Breast epithelium (tissue), 4 donors: ENCODE measurements around the gene CCL28. TPM values are rescaled to one million over a fixed set of nuclear protein-coding genes. Genes with fewer than 3 reads are reported as not detected.

ENCODE experiments used
- DNase-seq, 2 donors: peaks; one replicate each; pipeline ENCODE4 v3.0.0-alpha.2; 2019; ENCODE audit warnings: low spot score in 2 of 2
- H3K27ac ChIP-seq, 2 donors: fragments of 200-600 bp; sonication (generic) in 1 of 2; one replicate each; pipeline ENCODE4 v1.5.1; 2016 to 2019; ENCODE audit warnings: mild to moderate bottlenecking in 1 of 2
- H3K27me3 ChIP-seq, 2 donors: fragments of 200-600 bp; sonication (generic) in 1 of 2; one replicate each; pipeline versions ENCODE4 v1.5.1 to v1.6.0; 2017 to 2019; ENCODE audit warnings: control low read depth in 1 of 2, mild to moderate bottlenecking in 1 of 2
- H3K36me3 ChIP-seq: fragments of 200-600 bp; one replicate; pipeline ENCODE4 v1.5.1; 2019
- H3K4me1 ChIP-seq, 2 donors: fragments of 200-600 bp; sonication (generic); one replicate each; pipeline ENCODE4 v1.5.1; 2016 to 2019; ENCODE audit warnings: control low read depth in 1 of 2
- H3K4me3 ChIP-seq, 3 donors: fragments of 200-600 bp; sonication (generic); 1 replicate in 2 of 3; 2 replicates in 1 of 3; pipeline ENCODE4 v1.5.1; 2016 to 2019; ENCODE audit warnings: mild to moderate bottlenecking in 3 of 3, moderate library complexity in 2 of 3
- H3K9me3 ChIP-seq, 2 donors: fragments of 200-600 bp; sonication (generic) in 1 of 2; one replicate each; pipeline ENCODE4 v1.5.1; 2016 to 2019; ENCODE audit warnings: control low read depth in 1 of 2
- CTCF ChIP-seq, 3 donors: fragments of 450-650 bp; IDR thresholded peaks; one replicate each; pipeline ENCODE4 v1.5.1; 2016 to 2017; ENCODE audit warnings: antibody characterized with exemption in 3 of 3, mild to moderate bottlenecking in 3 of 3, moderate library complexity in 3 of 3
- POLR2A ChIP-seq: fragments of 450-650 bp; IDR thresholded peaks from one replicate; pipeline ENCODE4 v1.6.1; 2016; ENCODE audit warnings: antibody characterized with exemption, mild to moderate bottlenecking, moderate library complexity
- POLR2AphosphoS5 ChIP-seq, 3 donors: sonication (generic); formaldehyde crosslinking; IDR thresholded peaks; one replicate each; pipeline ENCODE4 v1.6.1; 2017; ENCODE audit warnings: antibody characterized with exemption in 3 of 3
- intact Hi-C: fragments of 100-400 bp; cut with DNase I; formaldehyde crosslinking; loops from one replicate; pipeline ENCODE4 v1.15.1; 2023; ENCODE audit warnings: low total_unique reads
- total RNA-seq, 3 donors: library from RNA; depleted of rRNA; stranded (reverse); fragments of >200 nt; gene quantifications; one replicate each; pipeline ENCODE4 v1.1.0, GENCODE V29; 2016

Gene CCL28
- total RNA-seq, 3 donors from 2014 or later, result 4.0 to 192 (median 53.4) TPM

GRCh38 chr5:43357067-43357466 is 55.1 kb downstream of the CCL28 start:
- TF ChIP-seq POLR2A, result no peak
- no peak for TF ChIP-seq CTCF (IDR thresholded peaks at IDR 0.05)
- no peak for TF ChIP-seq POLR2AphosphoS5 (IDR thresholded peaks at IDR 0.05)
- intact Hi-C loops, result no loop called here
- H3K27ac ChIP-seq, result no peak overlapping the region
- no peak for DNase-seq
- H3K4me3 ChIP-seq, result no peak overlapping the region
- no peaks in the 10 kb centered on the region for H3K36me3 ChIP-seq
- no peaks in the 10 kb centered on the region for H3K4me1 ChIP-seq
- H3K27me3 ChIP-seq, result no peaks in the 10 kb centered on the region
- peaks cover 5 to 23% of the 10 kb centered on the region in 2 donors for H3K9me3 ChIP-seq

GRCh38 chr5:43354774-43355173 is 57.4 kb downstream of the CCL28 start:
- no peak for TF ChIP-seq POLR2AphosphoS5 (IDR thresholded peaks at IDR 0.05)
- H3K27ac ChIP-seq, result no peak overlapping the region
- H3K9me3 ChIP-seq, result peaks cover 2 to 5% of the 10 kb centered on the region in 2 donors
- no peak overlapping the region for H3K4me3 ChIP-seq
- H3K27me3 ChIP-seq, result no peaks in the 10 kb centered on the region
- no peaks in the 10 kb centered on the region for H3K36me3 ChIP-seq
- intact Hi-C loops, result no loop called here
- H3K4me1 ChIP-seq, result no peaks in the 10 kb centered on the region
- DNase-seq, result no peak

- Histone ChIP-seq H3K27ac (no peak overlapping the region), H3K36me3 (no peaks in the 10 kb centered on the region), H3K4me3 (no peak overlapping the region), H3K9me3 (no peaks in the 10 kb centered on the region), H3K27me3 (no peaks in the 10 kb centered on the region), H3K4me1 (no peaks in the 10 kb centered on the region)
- intact Hi-C loops, result no loop called here
- no peak for DNase-seq
- no peak for TF ChIP-seq CTCF (IDR thresholded peaks at IDR 0.05)
- TF ChIP-seq POLR2A, result no peak
These were observed 58.5 kb downstream of the CCL28 start for GRCh38 chr5:43353668-43354067.

GRCh38 chr5:43352915-43353314 is 59.3 kb downstream of the CCL28 start:
- TF ChIP-seq POLR2AphosphoS5 (IDR thresholded peaks at IDR 0.05) (no peak), POLR2A (no peak), CTCF (IDR thresholded peaks at IDR 0.05) (no peak)
- no peak overlapping the region for H3K4me3 ChIP-seq
- intact Hi-C loops, result no loop called here
- no peaks in the 10 kb centered on the region for H3K9me3 ChIP-seq
- no peak for DNase-seq
- H3K27me3 ChIP-seq, result no peaks in the 10 kb centered on the region
- no peaks in the 10 kb centered on the region for H3K4me1 ChIP-seq
- H3K27ac ChIP-seq, result no peak overlapping the region
- no peaks in the 10 kb centered on the region for H3K36me3 ChIP-seq

GRCh38 chr5:43352131-43352530 is 60.1 kb downstream of the CCL28 start:
- no peak for DNase-seq
- Histone ChIP-seq H3K4me1 (no peaks in the 10 kb centered on the region), H3K9me3 (no peaks in the 10 kb centered on the region), H3K36me3 (no peaks in the 10 kb centered on the region), H3K27me3 (no peaks in the 10 kb centered on the region), H3K27ac (no peak overlapping the region), H3K4me3 (no peak overlapping the region)
- no peak for TF ChIP-seq CTCF (IDR thresholded peaks at IDR 0.05)
- no peak for TF ChIP-seq POLR2A
- TF ChIP-seq POLR2AphosphoS5 (IDR thresholded peaks at IDR 0.05), result no peak
- intact Hi-C loops, result no loop called here

- no peaks in the 10 kb centered on the region for H3K27me3 ChIP-seq
- no peak overlapping the region for H3K4me3 ChIP-seq
- no peak overlapping the region for H3K27ac ChIP-seq
- no peak for DNase-seq
- TF ChIP-seq POLR2AphosphoS5 (IDR thresholded peaks at IDR 0.05) (no peak), CTCF (IDR thresholded peaks at IDR 0.05) (no peak), POLR2A (no peak)
- H3K36me3 ChIP-seq, result no peaks in the 10 kb centered on the region
- no peaks in the 10 kb centered on the region for H3K4me1 ChIP-seq
- H3K9me3 ChIP-seq, result no peaks in the 10 kb centered on the region
- intact Hi-C loops, result no loop called here
These were observed 63.3 kb downstream of the CCL28 start for GRCh38 chr5:43348861-43349363.
